Measurements from ENCODE around the gene KRT86. TPM values are rescaled to one million over a fixed set of nuclear protein-coding genes. Genes with fewer than 3 reads are reported as not detected.
A peak's percentile ranks its signal among the peaks of the same experiment; 100 is the strongest.
"Not testable (repeated sequence)": the region's sequence is repeated elsewhere in the genome, so short reads cannot be mapped to it uniquely, and the experiment has no call there.

Gene KRT86
- total and polyA plus RNA-seq, 9 donors, result 0.04 to 0.34 (median 0.22) TPM; not detected in 1

- Histone ChIP-seq H3K4me3 (ENCODE audit: low read length) (no peak overlapping the region), H3K4me1 (ENCODE audit: control insufficient read depth, insufficient read depth, low read length) (no peaks in the 10 kb centered on the region), H3K27me3 (ENCODE audit: control insufficient read depth, insufficient read depth, low read length) (peaks cover 12% of the 10 kb centered on the region), H3K36me3 (ENCODE audit: control insufficient read depth, insufficient read depth, low read length) (no peaks in the 10 kb centered on the region), H3K27ac (ENCODE audit: low read length) (no peak overlapping the region), H3K9me3 (replicated peaks; ENCODE audit: control insufficient read depth, low read depth, low read length) (peaks cover 12% of the 10 kb centered on the region)
- WGBS (ENCODE audit: insufficient coverage), result 71% methylated on average over 8 of the region's 10 CpGs
- DNase-seq, result no peak
Measured at GRCh38 chr12:52338241-52338960, 64.0 kb downstream of the KRT86 start.

- Histone ChIP-seq H3K27me3 (ENCODE audit: control insufficient read depth, insufficient read depth, low read length) (peaks cover 12% of the 10 kb centered on the region), H3K27ac (ENCODE audit: low read length) (no peak overlapping the region), H3K4me1 (ENCODE audit: control insufficient read depth, insufficient read depth, low read length) (no peaks in the 10 kb centered on the region), H3K4me3 (ENCODE audit: low read length) (no peak overlapping the region), H3K9me3 (replicated peaks; ENCODE audit: control insufficient read depth, low read depth, low read length) (peaks cover 12% of the 10 kb centered on the region), H3K36me3 (ENCODE audit: control insufficient read depth, insufficient read depth, low read length) (no peaks in the 10 kb centered on the region)
- 90% methylated on average over 11 of the region's 14 CpGs for WGBS (ENCODE audit: insufficient coverage)
- DNase-seq, result no peak
Measured at GRCh38 chr12:52341066-52341580, 66.7 kb downstream of the KRT86 start.

- H3K9me3 ChIP-seq (replicated peaks; ENCODE audit: control insufficient read depth, low read depth, low read length), result peaks cover 12% of the 10 kb centered on the region
- H3K4me1 ChIP-seq (ENCODE audit: control insufficient read depth, insufficient read depth, low read length), result peaks cover 13% of the 10 kb centered on the region
- DNase-seq, result no peak
- H3K27me3 ChIP-seq (ENCODE audit: control insufficient read depth, insufficient read depth, low read length), result peaks cover 12% of the 10 kb centered on the region
- no peak overlapping the region for H3K4me3 ChIP-seq (ENCODE audit: low read length)
- 83% methylated on average over 2 of the region's 2 CpGs for WGBS (ENCODE audit: insufficient coverage)
- H3K27ac ChIP-seq (ENCODE audit: low read length), result no peak overlapping the region
- H3K36me3 ChIP-seq (ENCODE audit: control insufficient read depth, insufficient read depth, low read length), result no peaks in the 10 kb centered on the region
Measured at GRCh38 chr12:52342781-52343490, 68.5 kb downstream of the KRT86 start.

- Histone ChIP-seq H3K36me3 (ENCODE audit: control insufficient read depth, insufficient read depth, low read length) (no peaks in the 10 kb centered on the region), H3K4me3 (ENCODE audit: low read length) (no peak overlapping the region), H3K4me1 (ENCODE audit: control insufficient read depth, insufficient read depth, low read length) (peaks cover 18% of the 10 kb centered on the region), H3K27ac (ENCODE audit: low read length) (no peak overlapping the region), H3K27me3 (ENCODE audit: control insufficient read depth, insufficient read depth, low read length) (peaks cover 14% of the 10 kb centered on the region), H3K9me3 (replicated peaks; ENCODE audit: control insufficient read depth, low read depth, low read length) (peaks cover 12% of the 10 kb centered on the region)
- DNase-seq, result no peak
- 80% methylated on average over 1 of the region's 2 CpGs for WGBS (ENCODE audit: insufficient coverage)
Measured at GRCh38 chr12:52343550-52343949, 69.1 kb downstream of the KRT86 start.

- H3K4me1 ChIP-seq (ENCODE audit: control insufficient read depth, insufficient read depth, low read length), result peaks cover 18% of the 10 kb centered on the region
- H3K27me3 ChIP-seq (ENCODE audit: control insufficient read depth, insufficient read depth, low read length), result peaks cover 14% of the 10 kb centered on the region
- no peak for DNase-seq
- H3K36me3 ChIP-seq (ENCODE audit: control insufficient read depth, insufficient read depth, low read length), result no peaks in the 10 kb centered on the region
- no peak overlapping the region for H3K27ac ChIP-seq (ENCODE audit: low read length)
- H3K4me3 ChIP-seq (ENCODE audit: low read length), result no peak overlapping the region
- 88% methylated on average over 1 of the region's 12 CpGs for WGBS (ENCODE audit: insufficient coverage)
- H3K9me3 ChIP-seq (replicated peaks; ENCODE audit: control insufficient read depth, low read depth, low read length), result peaks cover 12% of the 10 kb centered on the region
Measured at GRCh38 chr12:52344111-52344510, 69.7 kb downstream of the KRT86 start.

GRCh38 chr12:52345041-52345440, 70.6 kb downstream of the KRT86 start:
- Histone ChIP-seq H3K27me3 (ENCODE audit: control insufficient read depth, insufficient read depth, low read length) (peaks cover 12% of the 10 kb centered on the region), H3K4me1 (ENCODE audit: control insufficient read depth, insufficient read depth, low read length) (peaks cover 18% of the 10 kb centered on the region), H3K9me3 (replicated peaks; ENCODE audit: control insufficient read depth, low read depth, low read length) (peaks cover 12% of the 10 kb centered on the region)
- not testable (repeated sequence) for H3K36me3 ChIP-seq (ENCODE audit: control insufficient read depth, insufficient read depth, low read length); H3K27ac ChIP-seq (ENCODE audit: low read length); DNase-seq; H3K4me3 ChIP-seq (ENCODE audit: low read length)
- 100% methylated on average over 1 of the region's 8 CpGs for WGBS (ENCODE audit: insufficient coverage)

GRCh38 chr12:52346593-52346992, 72.1 kb downstream of the KRT86 start:
- DNase-seq, result no peak
- 37% methylated on average over 3 of the region's 4 CpGs for WGBS (ENCODE audit: insufficient coverage)
- Histone ChIP-seq H3K4me1 (ENCODE audit: control insufficient read depth, insufficient read depth, low read length) (peaks cover 25% of the 10 kb centered on the region), H3K36me3 (ENCODE audit: control insufficient read depth, insufficient read depth, low read length) (no peaks in the 10 kb centered on the region), H3K9me3 (replicated peaks; ENCODE audit: control insufficient read depth, low read depth, low read length) (peaks cover 12% of the 10 kb centered on the region), H3K27ac (ENCODE audit: low read length) (no peak overlapping the region), H3K27me3 (ENCODE audit: control insufficient read depth, insufficient read depth, low read length) (peaks cover 15% of the 10 kb centered on the region), H3K4me3 (ENCODE audit: low read length) (no peak overlapping the region)

- H3K4me3 ChIP-seq (ENCODE audit: low read length), result no peak overlapping the region
- no peaks in the 10 kb centered on the region for H3K36me3 ChIP-seq (ENCODE audit: control insufficient read depth, insufficient read depth, low read length)
- peaks cover 15% of the 10 kb centered on the region for H3K27me3 ChIP-seq (ENCODE audit: control insufficient read depth, insufficient read depth, low read length)
- peaks cover 12% of the 10 kb centered on the region for H3K9me3 ChIP-seq (replicated peaks; ENCODE audit: control insufficient read depth, low read depth, low read length)
- 67% methylated on average over 1 of the region's 9 CpGs for WGBS (ENCODE audit: insufficient coverage)
- no peak for DNase-seq
- peaks cover 27% of the 10 kb centered on the region for H3K4me1 ChIP-seq (ENCODE audit: control insufficient read depth, insufficient read depth, low read length)
- peak overlapping the region; percentile 13 for H3K27ac ChIP-seq (ENCODE audit: low read length)
Measured at GRCh38 chr12:52347016-52347415, 72.6 kb downstream of the KRT86 start.

GRCh38 chr12:52347551-52348510, 73.4 kb downstream of the KRT86 start:
- peaks cover 30% of the 10 kb centered on the region for H3K4me1 ChIP-seq (ENCODE audit: control insufficient read depth, insufficient read depth, low read length)
- peak overlapping the region; percentile 13 for H3K27ac ChIP-seq (ENCODE audit: low read length)
- no peaks in the 10 kb centered on the region for H3K36me3 ChIP-seq (ENCODE audit: control insufficient read depth, insufficient read depth, low read length)
- peak; percentile 51 for DNase-seq
- H3K4me3 ChIP-seq (ENCODE audit: low read length), result no peak overlapping the region
- WGBS (ENCODE audit: insufficient coverage), result 42% methylated on average over 10 of the region's 16 CpGs
- peaks cover 12% of the 10 kb centered on the region for H3K9me3 ChIP-seq (replicated peaks; ENCODE audit: control insufficient read depth, low read depth, low read length)
- peaks cover 16% of the 10 kb centered on the region for H3K27me3 ChIP-seq (ENCODE audit: control insufficient read depth, insufficient read depth, low read length)

Measured in muscle of leg (tissue), 11 donors.